Hypothalamus (tissue), 51 donors: ENCODE data around the gene STXBP6.

Experiments used
- DNase-seq, 51 donors: peaks; one replicate each; lab custom pipeline; 2025; lab: John Stamatoyannopoulos, UW

STXBP6 gene

GRCh38 chr14:24870949-24871701 is 178.8 kb downstream of the STXBP6 start:
- no peak for DNase-seq

DNA sequence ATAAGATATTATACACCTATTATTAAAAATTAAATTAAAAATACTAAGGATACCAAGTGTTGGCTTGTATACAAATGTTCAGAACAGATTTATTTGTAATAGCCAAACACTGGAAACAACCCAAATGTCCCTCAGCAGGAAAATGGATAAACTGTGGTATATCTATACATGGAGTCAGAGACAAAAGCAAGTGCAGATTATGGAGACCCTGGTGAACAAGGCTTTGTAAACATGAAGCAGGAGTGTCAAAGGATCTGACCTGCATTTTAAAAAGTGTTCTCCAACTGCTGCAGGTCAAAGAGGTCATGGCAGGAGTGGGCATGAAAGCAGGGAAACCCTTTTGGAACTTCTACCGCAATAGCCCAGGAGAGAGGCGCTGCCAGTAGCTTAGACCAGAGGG is 181.6 kb downstream of the STXBP6 start:
- DNase-seq = no peak

DNA sequence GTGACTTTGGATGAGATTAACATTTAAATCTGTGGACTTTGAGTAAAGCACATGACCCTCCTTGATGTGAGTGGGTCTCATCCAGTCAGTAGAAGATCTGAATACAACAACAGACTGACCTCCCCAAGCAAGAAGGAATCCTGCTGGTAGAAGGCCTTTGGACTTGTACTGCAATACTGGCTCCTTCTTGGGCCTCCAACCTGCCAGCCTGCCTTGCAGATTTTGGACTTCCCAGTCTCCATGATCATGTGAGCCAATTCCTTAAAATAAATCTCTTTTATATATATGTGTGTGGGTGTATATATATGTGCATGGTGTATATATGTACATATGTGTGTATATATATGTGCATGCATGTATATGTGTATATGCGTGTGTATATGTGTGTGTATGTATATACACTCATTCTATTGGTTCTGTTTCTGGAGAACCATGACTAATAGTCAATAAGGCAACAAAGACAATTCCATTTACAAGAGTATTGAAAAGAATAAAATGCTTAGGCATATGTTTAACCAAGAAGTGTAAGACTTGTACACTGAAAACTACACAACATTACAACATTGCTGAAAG is 183.8 kb downstream of the STXBP6 start:
- no peak for DNase-seq

DNA sequence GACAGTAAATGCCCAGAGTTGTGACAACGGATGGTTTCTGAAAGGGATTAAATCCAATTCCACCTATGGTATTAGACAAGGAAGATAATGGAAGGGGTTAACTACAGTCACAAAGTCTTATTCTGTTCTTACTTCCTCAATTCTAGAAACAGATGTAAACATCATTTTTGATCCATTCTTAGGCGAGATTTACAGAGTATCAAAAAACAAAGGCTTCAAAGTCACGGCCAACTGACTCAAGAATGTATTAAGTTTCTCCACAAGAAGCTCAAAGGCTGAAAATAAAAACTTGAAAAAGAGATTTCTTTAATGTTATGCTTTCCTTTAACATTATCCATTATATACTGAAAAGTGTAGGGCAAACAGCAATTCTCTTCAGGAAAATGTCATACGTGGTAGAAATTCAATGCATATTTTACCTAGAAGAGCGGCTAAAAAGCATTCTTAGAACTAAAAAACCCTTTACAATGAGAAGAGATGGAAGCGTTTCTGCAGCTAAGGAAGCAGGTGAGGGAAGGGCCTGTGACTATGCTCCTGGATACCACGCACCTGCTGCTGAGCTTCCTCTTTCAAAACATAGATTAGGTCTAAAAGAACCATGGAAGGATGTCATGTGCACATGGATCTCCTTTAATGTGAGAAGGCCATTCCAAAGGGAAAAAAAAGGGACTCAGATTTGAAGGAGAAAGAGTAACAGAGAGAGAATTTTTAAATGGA is 185.8 kb downstream of the STXBP6 start:
- no peak for DNase-seq

DNA sequence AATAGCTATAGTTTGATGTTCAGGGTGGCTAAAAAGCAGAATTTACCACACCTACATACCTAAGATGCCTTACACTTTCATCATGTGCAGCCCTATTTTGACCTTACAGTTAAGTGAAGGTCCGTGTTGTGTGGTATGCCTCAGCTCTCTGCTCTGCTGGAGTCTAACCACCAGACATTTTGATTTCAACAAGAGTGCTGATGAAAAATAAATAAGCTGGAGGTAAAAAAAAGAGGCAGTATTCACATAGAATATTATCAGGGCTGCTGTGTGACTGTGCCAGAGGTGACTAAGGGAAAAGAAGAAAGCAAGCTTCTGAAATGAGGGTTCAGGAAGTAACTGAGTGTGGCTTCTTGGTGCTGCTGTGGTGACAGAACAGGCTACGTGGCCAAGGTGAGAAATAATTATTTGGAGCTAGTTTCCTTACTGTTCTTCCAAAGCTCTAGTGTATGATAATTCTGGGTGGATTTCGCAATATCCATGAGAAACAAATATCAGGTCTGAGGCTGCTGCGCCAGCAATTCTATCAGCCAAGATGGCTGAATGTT is 188.8 kb downstream of the STXBP6 start:
- no peak for DNase-seq

DNA sequence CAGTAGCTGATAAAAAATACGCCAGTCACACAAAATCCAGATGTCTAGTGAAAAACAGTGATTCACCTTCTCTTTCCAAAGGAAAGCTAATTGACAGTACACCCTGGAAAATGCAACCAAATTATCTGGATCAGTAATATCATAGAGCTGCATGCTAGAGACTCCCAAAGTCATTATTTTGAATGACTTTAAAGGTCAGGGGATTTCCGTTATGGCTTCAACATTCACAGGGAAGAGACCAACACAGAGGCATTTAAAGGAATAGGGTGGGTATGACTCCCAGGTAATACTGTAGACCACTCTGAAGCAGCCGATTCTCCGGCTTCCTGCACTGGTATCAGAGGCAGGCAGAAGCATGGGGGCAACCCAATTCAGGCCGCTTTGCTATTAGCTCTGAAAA is 190.4 kb downstream of the STXBP6 start:
- DNase-seq = no peak

DNA sequence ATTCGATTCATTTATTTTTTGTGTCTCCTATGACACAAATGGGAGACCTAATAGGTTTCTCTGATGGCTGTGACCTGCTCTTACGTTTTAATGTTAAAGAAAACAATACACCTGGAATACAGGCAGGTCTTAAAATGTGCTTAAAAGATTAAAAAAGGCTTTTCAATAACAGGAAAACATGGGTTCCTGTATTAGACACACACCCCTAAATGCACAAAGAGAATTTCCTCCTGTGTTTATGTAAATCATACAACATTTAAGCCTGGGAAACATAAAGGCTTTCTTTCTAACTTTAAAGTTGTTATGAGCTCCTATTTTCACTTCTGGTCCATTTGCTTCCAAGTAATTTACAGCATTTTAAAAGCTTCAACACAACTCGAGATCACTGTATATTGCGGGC is 191.3 kb downstream of the STXBP6 start:
- DNase-seq = no peak

DNA sequence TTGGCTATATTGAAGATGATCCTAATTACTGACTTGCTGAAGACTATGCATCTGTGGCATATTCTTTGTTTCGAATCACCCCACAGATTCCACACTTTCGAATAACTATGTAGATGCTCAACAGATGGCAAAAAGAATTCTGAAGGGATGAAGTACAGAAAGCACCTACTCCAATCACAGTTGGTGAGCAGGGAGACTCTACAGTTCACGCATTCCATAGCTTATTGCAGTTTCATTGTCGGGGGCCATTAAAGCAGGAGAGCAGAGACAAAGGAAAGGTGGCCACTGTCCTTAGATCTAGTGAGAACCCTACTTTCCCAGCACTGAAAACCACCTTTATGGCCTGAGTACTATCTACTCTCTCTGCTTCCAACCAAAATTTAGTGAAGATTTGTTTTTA is 191.9 kb downstream of the STXBP6 start:
- DNase-seq = no peak

DNA sequence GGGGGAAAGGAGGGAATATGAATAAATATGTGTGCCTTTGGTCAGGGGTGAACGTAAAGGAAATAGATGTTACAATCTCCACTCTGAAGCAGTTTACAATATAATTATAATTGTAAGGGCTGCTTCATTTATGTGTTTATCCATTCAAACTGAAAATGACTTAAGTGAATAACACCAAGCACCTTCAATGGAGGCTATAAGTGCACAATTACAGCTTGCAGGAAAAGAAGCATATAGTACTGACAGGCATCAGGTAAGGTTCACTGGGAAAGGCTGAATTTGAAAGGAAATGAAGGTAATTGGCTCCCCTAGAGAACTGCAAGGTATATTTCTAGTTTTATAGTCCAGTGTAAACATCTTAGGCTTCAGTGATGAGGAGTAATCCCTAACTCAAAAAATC is 192.7 kb downstream of the STXBP6 start:
- DNase-seq = no peak

GRCh38 chr14:24853446-24853845 is 196.5 kb downstream of the STXBP6 start:
- no peak for DNase-seq

- DNase-seq = no peak
These were observed 197.5 kb downstream of the STXBP6 start for GRCh38 chr14:24852312-24853060.

DNA sequence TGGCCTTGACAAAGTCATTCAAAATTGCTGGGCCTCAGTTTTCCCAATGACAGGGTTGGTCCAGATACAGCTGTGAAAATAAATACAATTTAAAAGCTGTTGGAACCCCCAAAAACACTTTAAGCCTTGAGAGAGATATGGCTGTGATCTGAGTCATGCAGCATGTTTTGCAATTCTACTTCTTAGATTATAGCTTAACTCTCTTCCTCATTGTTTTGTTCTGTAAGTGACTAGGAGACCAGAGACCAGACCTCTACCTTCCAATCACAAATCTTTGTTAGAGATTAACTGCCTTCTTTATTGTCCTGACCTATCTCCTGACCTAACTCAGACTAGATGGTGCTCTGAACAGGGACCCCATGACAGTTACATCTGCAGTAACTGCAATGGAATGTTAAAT is 198.1 kb downstream of the STXBP6 start:
- no peak for DNase-seq

DNA sequence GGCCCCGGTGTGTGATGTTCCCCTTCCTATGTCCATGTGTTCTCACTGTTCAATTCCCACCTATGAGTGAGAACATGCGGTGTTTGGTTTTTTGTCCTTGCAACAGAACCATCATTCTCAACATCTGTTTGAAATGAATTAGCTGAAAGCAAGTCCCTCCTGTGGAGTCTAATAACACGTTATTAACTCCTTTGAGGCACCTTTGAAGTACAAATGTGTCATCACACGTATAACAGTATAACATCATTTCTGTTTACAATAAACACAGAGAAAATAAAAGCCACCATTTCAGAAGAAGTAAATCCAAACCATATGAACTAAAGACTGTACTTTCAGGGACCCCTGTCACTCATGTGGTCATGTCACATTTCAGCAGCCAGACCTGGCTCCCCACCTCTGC is 198.5 kb downstream of the STXBP6 start:
- DNase-seq = no peak

- DNase-seq = no peak
These were observed 199.9 kb downstream of the STXBP6 start for GRCh38 chr14:24850072-24850471.

GRCh38 chr14:24849471-24849870 is 200.5 kb downstream of the STXBP6 start:
- DNase-seq = no peak

DNA sequence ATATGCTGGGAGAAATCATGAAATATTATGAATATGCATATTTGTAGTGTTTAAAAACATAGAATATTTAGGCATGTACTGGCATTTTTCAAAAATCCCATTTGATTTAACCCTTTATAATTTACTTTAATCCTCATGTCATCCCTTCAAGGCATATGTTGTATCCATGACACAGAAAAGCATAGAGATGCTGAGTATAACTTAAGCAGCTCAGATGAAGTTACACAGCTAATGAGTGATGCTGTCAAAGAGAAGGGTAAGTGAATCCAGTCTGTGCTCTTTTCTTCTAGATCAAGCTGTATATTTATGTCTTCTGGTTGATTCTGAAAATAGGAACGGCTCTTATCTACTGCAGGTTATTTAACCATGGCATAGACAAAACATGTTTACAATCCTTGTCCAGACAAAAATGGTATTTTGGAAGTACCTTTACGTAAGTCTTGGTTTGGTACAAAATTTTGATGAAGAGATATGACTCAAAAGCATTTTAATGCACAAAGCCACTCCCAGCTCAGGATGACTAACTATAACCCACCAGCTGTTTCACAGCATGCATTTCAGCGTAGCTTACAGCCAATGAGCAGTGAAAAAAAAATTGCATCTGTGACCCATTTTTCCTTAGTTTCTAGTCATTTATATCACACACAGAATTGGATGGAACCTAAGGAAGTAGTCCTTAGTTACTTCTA is 201.7 kb downstream of the STXBP6 start:
- DNase-seq = peak in 1 of 51 donors; percentile 8

DNA sequence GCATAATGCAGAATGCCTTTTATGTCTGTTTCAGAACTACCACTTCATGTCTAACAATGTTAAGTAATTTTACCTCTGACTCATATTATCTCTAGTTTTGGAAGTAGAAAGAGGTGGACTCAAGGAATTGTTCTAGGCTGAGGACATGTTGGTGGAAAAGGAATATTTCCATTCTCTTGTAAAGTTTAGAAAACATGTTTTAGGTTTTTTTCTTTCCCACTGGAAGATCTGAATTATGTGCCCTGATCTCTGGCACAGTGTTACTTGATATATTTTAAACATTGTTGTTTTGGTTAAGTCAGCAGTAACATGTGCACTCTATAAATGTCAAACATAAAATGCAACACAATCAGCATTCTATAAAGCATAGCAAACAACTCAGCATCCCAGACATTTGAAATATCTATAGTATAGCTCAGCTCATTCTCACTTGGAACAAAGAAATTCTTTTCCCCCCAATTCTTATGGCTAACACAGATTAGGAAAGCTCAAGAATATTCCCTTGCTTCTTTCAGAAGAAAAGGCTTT is 202.3 kb downstream of the STXBP6 start:
- no peak for DNase-seq

- DNase-seq = no peak
These were observed 203.7 kb downstream of the STXBP6 start for GRCh38 chr14:24846261-24846660.

- DNase-seq = no peak
These were observed 204.1 kb downstream of the STXBP6 start for GRCh38 chr14:24845851-24846250.

DNA sequence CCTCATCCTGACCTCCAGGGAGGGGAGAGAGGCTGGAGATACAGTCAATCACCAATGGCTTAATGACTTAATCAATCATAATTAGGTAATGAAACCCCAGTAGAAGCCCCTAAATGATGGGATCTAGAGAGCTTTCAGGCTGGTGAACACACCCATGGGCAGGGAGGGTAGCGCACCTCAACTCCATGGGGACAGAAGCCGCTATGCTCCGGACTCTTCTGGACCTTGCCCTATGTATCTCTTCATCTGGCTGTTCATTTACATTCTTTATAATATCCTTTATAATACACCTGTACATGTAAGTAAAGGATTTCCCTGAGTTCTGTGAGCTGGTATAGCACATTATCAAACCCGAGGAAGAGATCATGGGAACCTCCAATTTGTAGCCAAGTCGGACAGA is 205.9 kb downstream of the STXBP6 start:
- no peak for DNase-seq
